Right renal cortex interstitium (tissue), 3 donors: ENCODE data around the gene SLC7A5. TPM values are rescaled to one million over a fixed set of nuclear protein-coding genes. Genes with fewer than 3 reads are reported as not detected.

Source experiments
- DNase-seq, 3 donors: peaks; one replicate each; pipeline ENCODE4 v3.0.0-alpha.2; 2013; ENCODE audit warnings: low read depth in 3 of 3, low spot score in 2 of 3
- polyA plus RNA-seq, 3 donors: library from polyadenylated mRNA; unstranded; fragments of 120-200 nt; gene quantifications; one replicate each; pipeline ENCODE4 v1.2.1, GENCODE V29; 2013; ENCODE audit not compliant: insufficient read length in 3 of 3

The SLC7A5 gene
- polyA plus RNA-seq, 3 donors: 2.8 to 4.3 (median 4.1) TPM

- DNase-seq: no peak
Observed at GRCh38 chr16:87847785-87848675, 21.3 kb downstream of the SLC7A5 start.

GRCh38 chr16:87847467-87847784, 21.9 kb downstream of the SLC7A5 start:
- DNase-seq: no peak

GRCh38 chr16:87846705-87847466, 22.4 kb downstream of the SLC7A5 start:
- DNase-seq: no peak

- DNase-seq: no peak
Observed at GRCh38 chr16:87845807-87846619, 23.3 kb downstream of the SLC7A5 start.

- no peak for DNase-seq
Observed at GRCh38 chr16:87845213-87845612, 24.1 kb downstream of the SLC7A5 start.

DNA sequence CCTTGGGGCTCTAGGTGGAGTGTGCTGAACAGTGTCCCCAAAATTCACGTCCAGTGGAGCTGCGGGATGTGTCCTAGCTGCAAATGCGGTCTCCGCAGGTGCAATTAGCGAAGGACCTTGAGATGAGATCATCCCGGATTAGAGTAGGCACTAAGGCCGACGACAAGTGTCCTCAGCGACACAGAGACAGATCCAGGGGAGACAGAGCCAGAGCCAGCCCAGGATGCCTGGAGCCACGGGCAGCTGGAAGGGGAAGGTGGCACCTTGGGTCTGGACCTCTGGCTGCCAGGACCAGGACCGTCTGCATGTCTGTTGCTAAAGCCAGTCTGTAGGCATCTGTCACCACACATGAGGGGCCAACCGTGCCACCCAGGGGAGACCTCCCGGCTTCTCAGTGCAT, 24.5 kb downstream of the SLC7A5 start:
- DNase-seq: no peak

GRCh38 chr16:87844120-87844733, 25.1 kb downstream of the SLC7A5 start:
- no peak for DNase-seq

DNA sequence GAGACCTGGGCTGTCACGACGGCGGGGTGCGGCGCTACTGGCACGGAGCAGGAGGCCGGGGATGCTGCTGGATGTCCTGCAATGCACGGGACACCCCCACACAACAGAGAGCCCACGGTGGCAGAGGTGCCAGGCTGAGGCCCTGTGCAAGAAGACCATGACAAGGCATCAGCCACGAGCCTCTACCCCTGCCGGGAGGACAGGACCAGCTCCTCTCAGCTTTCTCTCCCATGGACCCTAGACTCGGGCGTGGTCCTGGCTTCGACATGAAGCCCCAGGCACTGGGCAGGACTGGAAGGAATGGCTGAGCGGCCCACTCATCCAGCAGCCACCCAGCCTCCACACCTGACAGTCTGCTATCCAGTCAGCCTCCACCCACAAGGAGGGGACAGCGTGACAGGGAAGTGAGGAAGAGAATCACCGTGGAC, 25.6 kb downstream of the SLC7A5 start:
- no peak for DNase-seq

DNA sequence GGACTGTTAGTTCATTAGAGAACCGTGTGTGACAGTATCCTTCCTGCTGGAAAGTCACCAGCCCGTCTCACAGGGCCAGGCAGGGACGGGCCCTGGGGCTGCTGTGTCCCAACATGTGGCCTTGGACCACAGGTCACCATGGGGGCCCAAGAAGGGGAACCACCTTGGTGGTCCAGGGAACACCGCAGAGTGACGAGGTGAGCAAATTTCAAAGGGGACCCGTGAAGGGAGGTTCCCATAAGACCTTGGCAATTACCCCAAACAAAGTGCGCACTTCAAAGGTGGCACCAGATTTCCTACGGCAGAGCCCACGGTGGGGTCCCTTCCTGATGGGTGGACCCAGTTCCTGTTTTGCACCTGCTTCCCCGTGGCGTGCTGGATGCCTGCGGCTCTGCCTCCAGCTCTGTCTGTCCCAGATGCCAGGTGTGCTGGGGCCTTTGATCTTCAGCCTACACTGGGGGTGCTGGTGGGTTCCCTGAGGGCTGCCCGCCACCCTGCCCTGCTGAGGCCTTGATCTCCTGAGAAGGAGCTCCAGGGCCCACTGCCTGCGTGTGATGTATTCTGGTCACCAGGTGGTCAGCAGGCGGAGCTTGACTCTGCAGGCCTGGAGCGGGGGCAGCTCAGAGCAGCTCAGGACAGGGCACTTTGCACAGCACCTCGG, 27.0 kb downstream of the SLC7A5 start:
- DNase-seq: no peak

GRCh38 chr16:87841340-87842208, 27.7 kb downstream of the SLC7A5 start:
- no peak for DNase-seq

DNA sequence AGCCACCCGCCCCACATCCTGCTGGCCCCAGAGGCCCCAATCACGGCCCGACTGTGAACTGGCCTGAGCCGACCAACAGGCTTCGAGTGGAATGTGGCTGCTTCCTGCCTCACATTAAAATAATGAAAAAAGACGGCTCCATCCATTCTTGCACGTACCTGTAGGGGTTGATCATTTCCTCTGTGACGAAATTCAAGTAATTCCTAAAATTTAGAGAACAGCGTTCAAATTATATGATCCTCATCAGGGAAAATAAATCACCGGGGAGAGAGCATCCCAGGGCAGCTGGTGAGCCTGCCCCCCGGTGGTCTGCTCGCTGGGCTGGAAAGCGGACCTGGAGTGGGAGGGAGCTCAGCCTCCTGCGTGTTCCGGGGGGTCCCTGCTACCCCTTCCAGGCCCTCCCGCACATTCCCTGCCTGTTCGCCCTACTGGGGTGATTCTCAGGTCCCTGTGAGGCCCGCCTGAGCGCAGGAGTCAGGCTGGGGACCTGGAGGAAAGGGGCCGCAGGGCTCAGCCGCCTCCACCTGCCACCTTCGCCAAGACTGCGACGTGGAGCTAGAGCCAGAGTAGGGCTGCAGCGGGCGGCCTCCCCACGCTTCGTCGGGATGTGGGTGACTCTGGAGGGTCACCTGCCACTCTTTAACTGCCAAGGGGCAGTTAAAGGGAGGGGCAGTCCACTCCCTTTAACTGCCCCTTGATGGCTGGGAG, 28.9 kb downstream of the SLC7A5 start:
- no peak for DNase-seq

DNA sequence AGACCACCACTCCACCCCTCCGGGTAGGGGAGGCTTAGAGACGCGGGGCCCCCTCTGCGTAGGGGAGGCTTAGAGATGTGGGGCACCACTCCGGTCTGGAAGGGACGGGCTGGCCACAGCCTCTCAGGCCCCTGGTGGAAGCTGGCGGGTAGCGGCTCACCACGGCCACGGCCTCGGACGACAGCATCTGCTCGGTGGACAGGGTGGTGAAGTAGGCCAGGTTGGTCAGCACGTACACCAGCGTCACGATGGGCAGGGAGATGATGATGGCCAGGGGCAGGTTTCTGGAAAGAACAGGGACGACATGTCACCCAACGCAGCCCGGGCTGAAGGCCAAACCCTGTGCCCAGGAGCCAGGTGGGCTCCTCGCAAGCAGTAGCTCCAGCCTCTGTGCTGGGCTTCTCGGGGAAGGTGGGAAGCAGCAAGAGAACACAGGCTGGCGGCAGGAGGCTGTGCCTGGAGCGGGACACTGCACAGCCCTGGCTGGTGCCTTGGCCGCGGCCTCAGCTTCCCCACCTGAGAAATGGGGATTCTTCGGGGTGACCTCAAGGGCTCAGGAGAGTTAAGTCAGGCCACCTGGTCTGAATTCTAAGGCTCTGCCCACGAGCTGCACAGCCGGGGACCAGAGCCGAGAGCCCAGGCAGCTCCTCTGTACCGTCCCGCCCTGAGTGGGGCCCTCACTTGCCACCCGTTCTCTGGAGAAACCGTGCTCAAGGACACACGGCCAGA, 29.6 kb downstream of the SLC7A5 start:
- no peak for DNase-seq

GRCh38 chr16:87838643-87839541, 30.4 kb downstream of the SLC7A5 start:
- DNase-seq: no peak

DNA sequence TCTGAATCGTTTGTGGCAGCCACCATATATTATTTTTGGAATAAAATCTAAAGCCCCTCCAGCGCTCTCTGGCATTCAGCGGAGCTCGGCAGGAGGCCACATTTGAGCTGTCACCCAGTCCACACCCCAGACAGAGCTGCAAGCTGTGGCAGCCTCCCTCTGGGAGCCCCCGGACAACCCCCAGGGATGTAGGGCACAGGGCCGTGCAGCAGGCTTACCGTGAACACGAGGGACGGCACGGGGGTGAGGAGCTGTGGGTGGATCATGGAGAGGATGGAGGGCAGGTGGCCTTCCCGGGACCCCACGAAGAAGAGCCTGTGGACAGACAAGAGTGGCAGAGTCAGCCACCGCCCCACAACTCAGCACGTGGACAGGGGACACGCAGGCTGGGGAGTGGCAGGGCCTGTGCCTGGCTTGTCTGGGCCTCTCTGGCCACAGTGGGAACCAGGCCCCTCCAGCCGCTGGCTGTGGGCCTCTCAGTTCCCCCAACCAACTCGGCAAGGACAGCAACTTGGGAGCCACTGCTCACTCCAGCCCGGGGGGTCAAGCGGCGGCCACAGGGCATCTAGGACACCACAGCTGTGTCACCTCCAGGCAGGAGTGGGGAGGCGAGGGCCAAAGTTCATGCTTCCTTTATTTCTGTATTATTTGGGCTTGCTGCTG, 31.5 kb downstream of the SLC7A5 start:
- DNase-seq: no peak

GRCh38 chr16:87836844-87837581, 32.3 kb downstream of the SLC7A5 start:
- DNase-seq: no peak
